ENCODE data around the gene CA11.
"Not testable (repeated sequence)": the region's sequence is repeated elsewhere in the genome, so short reads cannot be mapped to it uniquely, and the experiment has no call there.

CA11 gene

GRCh38 chr19:48646001-48646721 is at the start of gene CA11:
Gene CA11, minus strand, starts transcription at chr19:48646187. Its CDS starts 555 bp downstream, at chr19:48645632.
- peak; percentile 27 for DNase-seq

GRCh38 chr19:48693629-48694028 is 47.6 kb upstream of the CA11 start:
- DNase-seq = not testable (repeated sequence)

GRCh38 chr19:48689449-48689848 is 43.5 kb upstream of the CA11 start:
- DNase-seq = no peak

- no peak for DNase-seq
Observed at GRCh38 chr19:48687776-48688175, 41.8 kb upstream of the CA11 start.

GRCh38 chr19:48686637-48687036 is 40.6 kb upstream of the CA11 start:
- not testable (repeated sequence) for DNase-seq

- no peak for DNase-seq
Observed at GRCh38 chr19:48686088-48686487, 40.1 kb upstream of the CA11 start.

- no peak for DNase-seq
Observed at GRCh38 chr19:48685583-48685982, 39.6 kb upstream of the CA11 start.

GRCh38 chr19:48683349-48683748 is 37.4 kb upstream of the CA11 start:
- no peak for DNase-seq

GRCh38 chr19:48681127-48681470 is 35.1 kb upstream of the CA11 start:
- DNase-seq = no peak

- no peak for DNase-seq
Observed at GRCh38 chr19:48680436-48681126, 34.6 kb upstream of the CA11 start.

- DNase-seq = not testable (repeated sequence)
Observed at GRCh38 chr19:48680006-48680405, 34.0 kb upstream of the CA11 start.

GRCh38 chr19:48678201-48678600 is 32.2 kb upstream of the CA11 start:
- DNase-seq = no peak

- DNase-seq = no peak
Observed at GRCh38 chr19:48676887-48677286, 30.9 kb upstream of the CA11 start.

GRCh38 chr19:48676487-48676886 is 30.5 kb upstream of the CA11 start:
- no peak for DNase-seq

- no peak for DNase-seq
Observed at GRCh38 chr19:48674921-48675824, 29.2 kb upstream of the CA11 start.

GRCh38 chr19:48674216-48674809 is 28.3 kb upstream of the CA11 start:
- no peak for DNase-seq

GRCh38 chr19:48673436-48674100 is 27.6 kb upstream of the CA11 start:
- no peak for DNase-seq

GRCh38 chr19:48672994-48673393 is 27.0 kb upstream of the CA11 start, which contains the start of gene NTN5:
Gene NTN5, minus strand, starts transcription at chr19:48673017. Its CDS starts 2,031 bp downstream, at chr19:48670986.
- DNase-seq = no peak

GRCh38 chr19:48671446-48671995 is 25.5 kb upstream of the CA11 start:
- DNase-seq = no peak

GRCh38 chr19:48670699-48671445 is 24.9 kb upstream of the CA11 start:
- no peak for DNase-seq
